PC-9 (cell line): ENCODE data around the gene BHLHA9. TPM values are rescaled to one million over a fixed set of nuclear protein-coding genes. Genes with fewer than 3 reads are reported as not detected.

Source experiments
- BruUV-seq: library from RNA; stranded (reverse); fragments of 400-500 nt; replicated peaks from 2 replicates; lab custom pipeline; 2021; lab: Mats Ljungman, UMichigan
- CTCF ChIA-PET: fragments of 300-600 bp; sonication (Branson Sonifier 250); formaldehyde crosslinking; loops from one replicate; lab custom pipeline; 2022; ENCODE audit warnings: antibody characterized with exemption; lab: Charles Lee
- POLR2A ChIA-PET: fragments of 300-600 bp; sonication (Branson Sonifier 250); formaldehyde crosslinking; loops from one replicate; lab custom pipeline; 2022; ENCODE audit warnings: antibody characterized with exemption; ENCODE audit not compliant: unreplicated experiment; lab: Charles Lee
- DNase-seq, 2 experiments: peaks; one replicate each; pipeline versions ENCODE4 v3.0.0 to v3.0.0-alpha.2; 2015 to 2022; ENCODE audit warnings: mixed read lengths in 1 of 2
- H2AFZ ChIP-seq: fragments of 200-600 bp; sonication (generic); 2 replicates; pipeline ENCODE4 v1.8.1; 2017; ENCODE audit warnings: antibody characterized with exemption
- H3F3A ChIP-seq: fragments of 200-600 bp; sonication (generic); 2 replicates; pipeline ENCODE4 v1.8.1; 2017; ENCODE audit warnings: antibody characterized with exemption, mild to moderate bottlenecking, low read depth; ENCODE audit not compliant: insufficient read depth
- H3K27ac ChIP-seq: fragments of 200-600 bp; sonication (generic); 2 replicates; pipeline ENCODE4 v1.6.1; 2016; ENCODE audit warnings: mixed run types
- H3K27me3 ChIP-seq: fragments of 200-600 bp; sonication (generic); 2 replicates; pipeline ENCODE4 v1.6.1; 2016; ENCODE audit warnings: low read depth, mixed run types; ENCODE audit not compliant: insufficient read depth
- H3K36me3 ChIP-seq: fragments of 200-600 bp; sonication (generic); 2 replicates; pipeline ENCODE4 v1.6.1; 2016; ENCODE audit warnings: low read depth, mixed run types
- H3K4me1 ChIP-seq: fragments of 200-600 bp; sonication (generic); replicated peaks from 2 replicates; pipeline ENCODE4 v1.6.1; 2016; ENCODE audit warnings: mixed run types; ENCODE audit not compliant: insufficient read depth
- H3K4me2 ChIP-seq: fragments of 200-600 bp; sonication (generic); 2 replicates; pipeline ENCODE4 v1.6.1; 2017; ENCODE audit warnings: mixed run types
- H3K4me3 ChIP-seq: fragments of 200-600 bp; sonication (generic); 2 replicates; pipeline ENCODE4 v1.6.1; 2016; ENCODE audit warnings: mixed run types
- H3K79me2 ChIP-seq: fragments of 200-600 bp; sonication (generic); 2 replicates; pipeline ENCODE4 v1.6.1; 2017; ENCODE audit warnings: low read depth, mixed run types
- H3K9me2 ChIP-seq: fragments of 200-600 bp; sonication (generic); 2 replicates; pipeline ENCODE4 v1.8.1; 2017; ENCODE audit warnings: mild to moderate bottlenecking; ENCODE audit not compliant: insufficient read depth
- H3K9me3 ChIP-seq: fragments of 200-600 bp; sonication (generic); 2 replicates; pipeline ENCODE4 v1.8.1; 2016; ENCODE audit warnings: low read depth; ENCODE audit not compliant: insufficient read depth
- H4K20me1 ChIP-seq: fragments of 200-600 bp; sonication (generic); 2 replicates; pipeline ENCODE4 v1.8.1; 2017; ENCODE audit not compliant: insufficient read depth
- CTCF ChIP-seq: fragments of 200-600 bp; sonication (generic); conservative IDR thresholded peaks from 2 replicates; pipeline ENCODE4 v1.6.1; 2017; ENCODE audit warnings: mixed run types, antibody characterized with exemption, mild to moderate bottlenecking, moderate library complexity
- EZH2 ChIP-seq: fragments of 200-600 bp; sonication (generic); IDR thresholded peaks from 2 replicates; pipeline ENCODE4 v1.8.0; 2017; ENCODE audit warnings: antibody characterized with exemption, low read depth
- intact Hi-C: fragments of 100-400 bp; cut with micrococcal nuclease; formaldehyde crosslinking; loops from one replicate; pipeline ENCODE4 v1.10.0; 2022; ENCODE audit not compliant: unreplicated experiment
- total RNA-seq: library from RNA; stranded (reverse); gene quantifications from 2 replicates; pipeline ENCODE4 v1.2.3, GENCODE V29; 2021

BHLHA9 gene
- total RNA-seq, 1 experiment from 2014 or later: not detected

DNA sequence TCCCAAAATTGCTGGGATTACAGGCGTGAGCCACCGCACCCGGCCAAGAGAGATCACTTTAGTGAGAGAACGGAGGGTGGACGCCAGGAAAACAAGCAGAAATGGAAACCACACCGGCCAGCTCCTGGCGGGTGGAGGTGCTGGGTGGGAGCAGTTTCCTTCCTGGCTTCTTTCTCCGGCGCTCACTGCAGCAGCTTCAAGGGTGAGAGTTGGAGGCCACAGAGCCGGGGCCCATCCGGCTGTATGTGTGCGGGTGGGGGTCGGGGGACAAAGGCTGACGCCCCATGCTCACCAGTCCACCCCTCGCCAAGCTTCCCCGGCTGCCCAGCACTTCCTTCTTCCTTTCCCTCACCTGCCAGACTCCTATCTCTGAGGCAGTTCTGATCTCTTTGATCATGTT lies 13.5 kb upstream of the BHLHA9 start:
- CTCF ChIA-PET: no interaction called here
- H3K4me1 ChIP-seq: peaks cover 18% of the 10 kb centered on the region
- no peak for DNase-seq
- no peak overlapping the region for H3K27ac ChIP-seq
- H3K79me2 ChIP-seq: no peaks in the 10 kb centered on the region
- H3K9me3 ChIP-seq: no peaks in the 10 kb centered on the region
- H3K36me3 ChIP-seq: no peaks in the 10 kb centered on the region
- POLR2A ChIA-PET: no interaction called here
- H2AFZ ChIP-seq: no peak overlapping the region
- H3K9me2 ChIP-seq: no peaks in the 10 kb centered on the region
- no TSS peak for BruUV-seq
- no peak for TF ChIP-seq CTCF
- peaks cover 14% of the 10 kb centered on the region; the same call in 1 of the 2 replicates for H3F3A ChIP-seq
- no peak overlapping the region for H3K4me3 ChIP-seq
- intact Hi-C loops: loop anchor here (5.0 kb wide), 3 partner anchors 134 to 391 kb away; partner anchors contain the start of genes INPP5K, RILP and SCARF1
- H3K27me3 ChIP-seq: peaks cover 5% of the 10 kb centered on the region; the same call in 1 of the 2 replicates
- no peaks in the 10 kb centered on the region for H4K20me1 ChIP-seq
- H3K4me2 ChIP-seq: no peak overlapping the region

- POLR2A ChIA-PET: interaction anchor here (0.7 kb wide), 1 partner anchor 302 kb away, joined by 6 read pairs; the partner anchor contains the start of gene PITPNA
- DNase-seq: no peak
- TF ChIP-seq CTCF: no peak
- TF ChIP-seq EZH2: no peak
Measured at GRCh38 chr17:1260086-1260769, 10.0 kb upstream of the BHLHA9 start.

GRCh38 chr17:1260770-1261161 lies 9.5 kb upstream of the BHLHA9 start:
- intact Hi-C loops: no loop called here
- H3K4me2 ChIP-seq: no peak overlapping the region
- no peak overlapping the region for H3K27ac ChIP-seq
- H3F3A ChIP-seq: 0 out of 2 replicates have a peak, but pooled peaks cover 7% of the 10 kb centered on the region
- no peaks in the 10 kb centered on the region for H4K20me1 ChIP-seq
- DNase-seq: no peak
- H3K9me3 ChIP-seq: no peaks in the 10 kb centered on the region
- no peak overlapping the region for H2AFZ ChIP-seq
- CTCF ChIA-PET: interaction anchor here (0.6 kb wide), 1 partner anchor 408 kb away, joined by 4 read pairs; no protein-coding TSS in a partner anchor
- no peaks in the 10 kb centered on the region for H3K79me2 ChIP-seq
- H3K4me3 ChIP-seq: no peak overlapping the region
- H3K9me2 ChIP-seq: no peaks in the 10 kb centered on the region
- no peaks in the 10 kb centered on the region for H3K36me3 ChIP-seq
- peaks cover 5% of the 10 kb centered on the region; the same call in 1 of the 2 replicates for H3K27me3 ChIP-seq
- H3K4me1 ChIP-seq: peaks cover 10% of the 10 kb centered on the region; the same call in 1 of the 2 replicates
- BruUV-seq: no TSS peak
- TF ChIP-seq EZH2 (no peak), CTCF (no peak)
- POLR2A ChIA-PET: no interaction called here

More at GRCh38 chr17:1260086-1260769, 10.0 kb upstream of the BHLHA9 start:
- peak overlapping the region; percentile 85 for H3K4me2 ChIP-seq
- CTCF ChIA-PET: interaction anchor here (0.6 to 1.1 kb wide), 4 partner anchors 32 to 408 kb away, joined by 3 to 18 read pairs (median 4); no protein-coding TSS in a partner anchor
- intact Hi-C loops: no loop called here
- H4K20me1 ChIP-seq: no peaks in the 10 kb centered on the region
- peak overlapping the region; percentile 80; the same call in 1 of the 2 replicates for H2AFZ ChIP-seq
- peaks cover 10% of the 10 kb centered on the region; the same call in 1 of the 2 replicates for H3K4me1 ChIP-seq
- H3K36me3 ChIP-seq: no peaks in the 10 kb centered on the region
- peaks cover 5% of the 10 kb centered on the region; the same call in 1 of the 2 replicates for H3K27me3 ChIP-seq
- H3K9me2 ChIP-seq: no peaks in the 10 kb centered on the region
- no peak overlapping the region for H3K27ac ChIP-seq
- H3K9me3 ChIP-seq: no peaks in the 10 kb centered on the region
- H3K79me2 ChIP-seq: no peaks in the 10 kb centered on the region
- BruUV-seq: no TSS peak
- peak overlapping the region; percentile 58; the same call in 1 of the 2 replicates for H3K4me3 ChIP-seq
- H3F3A ChIP-seq: 0 out of 2 replicates have a peak, but pooled peaks cover 7% of the 10 kb centered on the region
